Thyroid gland (tissue), 4 donors: ENCODE measurements around the gene MYH6.

ENCODE experiments used
- POLR2A ChIP-seq, 2 donors: fragments of 450-650 bp; IDR thresholded peaks; one replicate each; pipeline ENCODE4 v1.6.1; 2017; ENCODE audit warnings: antibody characterized with exemption in 2 of 2, mild to moderate bottlenecking in 2 of 2, moderate library complexity in 1 of 2
- TF ChIP-seq, protein P1 (sequence below), 6 experiments: fragments of 200-600 bp in 3 of 6; fragments of 450-650 bp in 3 of 6; sonication (generic) in 3 of 6; IDR thresholded peaks; one replicate each; pipeline ENCODE4 v1.5.1; 2016 to 2019; ENCODE audit warnings: antibody characterized with exemption in 6 of 6, mild to moderate bottlenecking in 2 of 6, inconsistent platforms in 1 of 6, moderate library complexity in 1 of 6

DNA sequence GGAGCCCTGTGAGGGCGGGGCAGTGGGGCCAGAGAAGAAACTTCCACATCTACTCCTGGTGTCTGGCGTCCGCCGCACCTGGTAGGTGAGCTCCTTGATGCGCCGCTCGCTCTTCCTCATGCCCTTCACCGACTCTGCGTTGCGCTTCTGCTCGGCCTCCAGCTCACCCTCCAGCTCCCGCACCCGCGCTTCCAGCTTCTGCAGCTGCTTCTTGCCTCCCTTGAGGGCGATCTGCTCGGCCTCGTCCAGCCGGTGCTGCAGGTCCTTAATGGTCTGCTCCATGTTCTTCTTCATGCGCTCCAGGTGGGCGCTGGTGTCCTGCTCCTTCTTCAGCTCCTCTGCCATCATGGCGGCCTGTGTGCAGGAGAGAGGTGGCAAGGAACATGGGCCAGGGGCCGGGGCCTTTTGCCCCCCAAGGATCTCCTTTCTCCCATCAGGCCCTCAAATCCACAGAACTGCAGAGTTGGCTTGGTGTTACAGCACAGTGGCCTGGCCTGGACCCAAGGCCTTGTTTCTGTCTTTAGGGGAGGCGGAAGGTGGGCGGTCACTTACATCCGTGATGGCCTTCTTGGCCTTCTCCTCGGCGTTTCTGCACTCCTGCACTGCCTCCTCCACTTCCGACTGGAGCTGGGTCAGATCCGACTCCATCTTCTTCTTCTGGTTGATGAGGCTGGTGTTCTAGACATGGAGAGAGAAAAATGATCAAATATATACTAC is 23.6 kb downstream of the MYH6 start:
- no peak for TF ChIP-seq POLR2A (IDR thresholded peaks at IDR 0.05)
- TF ChIP-seq, protein P1, sequence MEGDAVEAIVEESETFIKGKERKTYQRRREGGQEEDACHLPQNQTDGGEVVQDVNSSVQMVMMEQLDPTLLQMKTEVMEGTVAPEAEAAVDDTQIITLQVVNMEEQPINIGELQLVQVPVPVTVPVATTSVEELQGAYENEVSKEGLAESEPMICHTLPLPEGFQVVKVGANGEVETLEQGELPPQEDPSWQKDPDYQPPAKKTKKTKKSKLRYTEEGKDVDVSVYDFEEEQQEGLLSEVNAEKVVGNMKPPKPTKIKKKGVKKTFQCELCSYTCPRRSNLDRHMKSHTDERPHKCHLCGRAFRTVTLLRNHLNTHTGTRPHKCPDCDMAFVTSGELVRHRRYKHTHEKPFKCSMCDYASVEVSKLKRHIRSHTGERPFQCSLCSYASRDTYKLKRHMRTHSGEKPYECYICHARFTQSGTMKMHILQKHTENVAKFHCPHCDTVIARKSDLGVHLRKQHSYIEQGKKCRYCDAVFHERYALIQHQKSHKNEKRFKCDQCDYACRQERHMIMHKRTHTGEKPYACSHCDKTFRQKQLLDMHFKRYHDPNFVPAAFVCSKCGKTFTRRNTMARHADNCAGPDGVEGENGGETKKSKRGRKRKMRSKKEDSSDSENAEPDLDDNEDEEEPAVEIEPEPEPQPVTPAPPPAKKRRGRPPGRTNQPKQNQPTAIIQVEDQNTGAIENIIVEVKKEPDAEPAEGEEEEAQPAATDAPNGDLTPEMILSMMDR (IDR thresholded peaks at IDR 0.05), result no peak
